B cell (primary cell): ENCODE measurements around the gene LMTK3. TPM values are rescaled to one million over a fixed set of nuclear protein-coding genes. Genes with fewer than 3 reads are reported as not detected.
"Not testable (repeated sequence)": the region's sequence is repeated elsewhere in the genome, so short reads cannot be mapped to it uniquely, and the experiment has no call there.

Source experiments
- ATAC-seq: fragments of 200-7000 bp; cut with Tn5 transposase; one replicate; pipeline ENCODE4 v1.10.0; 2021; ENCODE audit warnings: low read depth, mild to moderate bottlenecking, moderate number of reproducible peaks, moderate library complexity
- CTCF ChIA-PET: fragments of 350-600 bp; sonication (Branson Sonifier 250); formaldehyde crosslinking; loops from one replicate; lab custom pipeline; 2021; ENCODE audit warnings: antibody characterized with exemption, inconsistent platforms; lab: Charles Lee
- POLR2A ChIA-PET: fragments of 350-600 bp; sonication (Branson Sonifier 250); formaldehyde crosslinking; loops from one replicate; lab custom pipeline; 2021; ENCODE audit warnings: antibody characterized with exemption; lab: Charles Lee
- DNase-seq: peaks from one replicate; pipeline ENCODE4 v3.0.0; 2013
- H2AFZ ChIP-seq: 2 replicates; pipeline ENCODE4 v1.6.1; 2012; ENCODE audit warnings: mild to moderate bottlenecking, low read depth, low read length; ENCODE audit not compliant: insufficient read depth, poor library complexity, severe bottlenecking
- H3K27ac ChIP-seq, 2 donors: 1 replicate in 1 of 2; 2 replicates in 1 of 2; pipeline ENCODE4 v1.5.1; 2012 to 2013; ENCODE audit warnings: low read length in 2 of 2, mild to moderate bottlenecking in 2 of 2, moderate library complexity in 1 of 2
- H3K27me3 ChIP-seq, 4 experiments: fragments of 200-600 bp in 1 of 4; sonication (generic) in 1 of 4; replicated peaks in 1 of 4; 1 replicate in 2 of 4; 2 replicates in 2 of 4; pipeline versions ENCODE4 v1.6.1 to v1.7.0; 2013 to 2016; ENCODE audit warnings: low read length in 3 of 4, mild to moderate bottlenecking in 2 of 4, mixed read lengths in 1 of 4, moderate library complexity in 1 of 4; ENCODE audit not compliant: insufficient read depth in 4 of 4, control insufficient read depth in 3 of 4; ENCODE audit errors: control extremely low read depth in 1 of 4
- H3K36me3 ChIP-seq, 2 experiments: replicated peaks in 1 of 2; 1 replicate in 1 of 2; 2 replicates in 1 of 2; pipeline versions ENCODE4 v1.6.1 to v1.7.1; 2013; ENCODE audit warnings: low read length in 1 of 2; ENCODE audit not compliant: insufficient read depth in 2 of 2, control insufficient read depth in 1 of 2; ENCODE audit errors: control extremely low read depth in 1 of 2, extremely low read depth in 1 of 2
- H3K4me1 ChIP-seq, 2 donors: fragments of 200-600 bp in 1 of 2; sonication (generic) in 1 of 2; 1 replicate in 1 of 2; 2 replicates in 1 of 2; pipeline versions ENCODE4 v1.5.1 to v1.6.1; 2013 to 2017; ENCODE audit warnings: low read length in 2 of 2; ENCODE audit not compliant: control insufficient read depth in 2 of 2, insufficient read depth in 2 of 2
- H3K4me2 ChIP-seq: replicated peaks from 2 replicates; pipeline ENCODE3; 2012; ENCODE audit warnings: mild to moderate bottlenecking, low read depth, low read length; ENCODE audit not compliant: poor library complexity, severe bottlenecking
- H3K4me3 ChIP-seq, 5 experiments: fragments of 200-600 bp in 1 of 5; sonication (generic) in 1 of 5; 1 replicate in 3 of 5; 2 replicates in 2 of 5; pipeline versions ENCODE4 v1.5.1 to v1.7.0; 2011 to 2016; ENCODE audit warnings: low read length in 4 of 5, mild to moderate bottlenecking in 4 of 5, low read depth in 2 of 5, control low read depth in 1 of 5, moderate library complexity in 1 of 5; ENCODE audit not compliant: insufficient read depth in 1 of 5; ENCODE audit errors: control extremely low read depth in 1 of 5, extremely low read depth in 1 of 5
- H3K79me2 ChIP-seq: fragments of 200-600 bp; sonication (generic); one replicate; pipeline ENCODE4 v1.6.0; 2016; ENCODE audit warnings: low read length; ENCODE audit not compliant: control insufficient read depth, insufficient read depth
- H3K9ac ChIP-seq: fragments of 200-600 bp; sonication (generic); 2 replicates; pipeline ENCODE4 v1.6.1; 2017; ENCODE audit warnings: mild to moderate bottlenecking, low read length, moderate library complexity
- H3K9me3 ChIP-seq, 3 donors: one replicate each; pipeline versions ENCODE4 v1.6.1 to v1.7.1; 2013; ENCODE audit warnings: low read length in 2 of 3; ENCODE audit not compliant: control insufficient read depth in 2 of 3, insufficient read depth in 1 of 3; ENCODE audit errors: control extremely low read depth in 1 of 3
- H4K20me1 ChIP-seq: 2 replicates; pipeline ENCODE4 v1.6.0; 2012; ENCODE audit warnings: mild to moderate bottlenecking, low read length; ENCODE audit not compliant: insufficient read depth, control insufficient read depth, poor library complexity, severe bottlenecking
- H3K27ac Mint-ChIP-seq: one replicate; pipeline ENCODE4 v1.8.0; 2021; ENCODE audit warnings: mixed read lengths
- H3K27me3 Mint-ChIP-seq: one replicate; pipeline ENCODE4 v1.8.0; 2021; ENCODE audit warnings: mixed read lengths
- H3K4me1 Mint-ChIP-seq: one replicate; pipeline ENCODE4 v1.8.0; 2021; ENCODE audit warnings: mixed read lengths
- H3K4me3 Mint-ChIP-seq: one replicate; pipeline ENCODE4 v1.8.0; 2021; ENCODE audit warnings: mixed read lengths
- H3K9me3 Mint-ChIP-seq: one replicate; pipeline ENCODE4 v1.8.0; 2022; ENCODE audit warnings: mixed read lengths; ENCODE audit not compliant: insufficient read depth
- EZH2 ChIP-seq: IDR thresholded peaks from 2 replicates; pipeline ENCODE4 v1.6.1; 2012; ENCODE audit warnings: borderline replicate concordance, low read depth, mild to moderate bottlenecking, moderate library complexity, low read length; ENCODE audit not compliant: insufficient read depth, poor library complexity, severe bottlenecking
- WGBS: methylation state at CpG from one replicate; pipeline ENCODE4 v1.1.5; 2013; ENCODE audit warnings: missing lambda C conversion rate; ENCODE audit not compliant: insufficient coverage; 5-methylcytosine and 5-hydroxymethylcytosine counted together
- intact Hi-C: fragments of 100-400 bp; cut with micrococcal nuclease; formaldehyde crosslinking; loops from one replicate; pipeline ENCODE4 v1.10.0; 2022
- polyA plus RNA-seq: library from polyadenylated mRNA; depleted of rRNA; stranded (reverse); fragments of >200 nt; gene quantifications from 2 replicates; pipeline ENCODE4 v1.2.3, GENCODE V29; 2012
- total RNA-seq, 2 donors: library from RNA; stranded (reverse); fragments of 120-200 nt in 1 of 2; gene quantifications; 1 replicate in 1 of 2; 2 replicates in 1 of 2; pipeline versions ENCODE4 v1.2.3 to v1.2.4, GENCODE V29; 2013 to 2022
- TF ChIP-seq, protein P1 (sequence below): fragments of 200-600 bp; IDR thresholded peaks from one replicate; pipeline ENCODE4 v1.8.0; 2022; ENCODE audit warnings: antibody characterized with exemption, mild to moderate bottlenecking

Gene LMTK3
- total and polyA plus RNA-seq, 2 donors (not counting 1 experiment from before 2014, with no cell fraction given) = 0.19 to 1.6 TPM

DNA sequence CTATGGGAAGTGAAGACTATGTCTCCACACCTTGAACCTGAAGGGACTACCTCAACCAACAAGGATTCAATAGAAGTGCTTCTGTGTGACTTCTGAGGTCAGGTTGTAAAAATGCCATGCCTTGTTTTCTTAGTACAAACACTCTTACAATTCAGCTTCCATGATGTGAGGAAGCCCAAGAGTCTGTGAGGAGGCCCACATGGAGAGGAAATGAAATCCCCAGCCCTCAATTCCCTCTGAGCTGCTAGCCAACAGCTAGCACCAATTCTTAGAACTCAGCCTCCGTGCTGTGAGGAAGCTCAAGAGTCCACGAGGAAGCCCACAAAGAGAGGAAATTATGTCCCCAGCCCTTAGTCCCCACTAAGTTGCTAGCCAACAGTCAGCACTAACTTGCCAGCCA lies 12.6 kb upstream of the LMTK3 start:
- no peaks in the 10 kb centered on the region for H3K79me2 ChIP-seq
- peaks cover 0 to 40% (median 20%) of the 10 kb centered on the region in 3 donors for H3K9me3 ChIP-seq
- ChIA-PET CTCF (interaction anchor here (0.9 kb wide), 1 partner anchor 34 kb away, joined by 3 read pairs; no protein-coding TSS in a partner anchor), POLR2A (no interaction called here)
- H3K4me2 ChIP-seq = no peak overlapping the region
- H3K27ac ChIP-seq = no peak overlapping the region
- peaks cover 0 to 9% (median 0%) of the 10 kb centered on the region in 4 experiments for H3K27me3 ChIP-seq
- no peaks in the 10 kb centered on the region for H4K20me1 ChIP-seq
- Mint-ChIP-seq H3K9me3 (peaks cover 7% of the 10 kb centered on the region), H3K27me3 (peaks cover 14% of the 10 kb centered on the region), H3K4me3 (no peak overlapping the region), H3K27ac (no peak overlapping the region), H3K4me1 (no peaks in the 10 kb centered on the region)
- ATAC-seq (no peak), DNase-seq (no peak)
- 100% methylated on average over 2 of the region's 2 CpGs for WGBS
- H3K9ac ChIP-seq = no peak overlapping the region
- H3K4me3 ChIP-seq = no peak overlapping the region
- intact Hi-C loops = no loop called here
- no peak for TF ChIP-seq EZH2
- TF ChIP-seq, protein P1, sequence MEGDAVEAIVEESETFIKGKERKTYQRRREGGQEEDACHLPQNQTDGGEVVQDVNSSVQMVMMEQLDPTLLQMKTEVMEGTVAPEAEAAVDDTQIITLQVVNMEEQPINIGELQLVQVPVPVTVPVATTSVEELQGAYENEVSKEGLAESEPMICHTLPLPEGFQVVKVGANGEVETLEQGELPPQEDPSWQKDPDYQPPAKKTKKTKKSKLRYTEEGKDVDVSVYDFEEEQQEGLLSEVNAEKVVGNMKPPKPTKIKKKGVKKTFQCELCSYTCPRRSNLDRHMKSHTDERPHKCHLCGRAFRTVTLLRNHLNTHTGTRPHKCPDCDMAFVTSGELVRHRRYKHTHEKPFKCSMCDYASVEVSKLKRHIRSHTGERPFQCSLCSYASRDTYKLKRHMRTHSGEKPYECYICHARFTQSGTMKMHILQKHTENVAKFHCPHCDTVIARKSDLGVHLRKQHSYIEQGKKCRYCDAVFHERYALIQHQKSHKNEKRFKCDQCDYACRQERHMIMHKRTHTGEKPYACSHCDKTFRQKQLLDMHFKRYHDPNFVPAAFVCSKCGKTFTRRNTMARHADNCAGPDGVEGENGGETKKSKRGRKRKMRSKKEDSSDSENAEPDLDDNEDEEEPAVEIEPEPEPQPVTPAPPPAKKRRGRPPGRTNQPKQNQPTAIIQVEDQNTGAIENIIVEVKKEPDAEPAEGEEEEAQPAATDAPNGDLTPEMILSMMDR = no peak
- no peak overlapping the region for H2AFZ ChIP-seq
- no peaks in the 10 kb centered on the region for H3K36me3 ChIP-seq
- H3K4me1 ChIP-seq = no peaks in the 10 kb centered on the region

GRCh38 chr19:48520134-48520533 lies 8.5 kb upstream of the LMTK3 start:
- no CpG with 5 or more reads among the region's 4 CpGs for WGBS
- Histone ChIP-seq H3K4me2 (no peak overlapping the region), H3K27me3 (peaks cover 0 to 2% (median 0%) of the 10 kb centered on the region in 4 experiments), H3K79me2 (no peaks in the 10 kb centered on the region), H4K20me1 (no peaks in the 10 kb centered on the region), H3K27ac (no peak overlapping the region), H2AFZ (no peak overlapping the region), H3K9me3 (peaks cover 0 to 14% (median 7%) of the 10 kb centered on the region in 3 donors), H3K4me3 (no peak overlapping the region), H3K9ac (no peak overlapping the region), H3K4me1 (no peaks in the 10 kb centered on the region), H3K36me3 (no peaks in the 10 kb centered on the region)
- peaks cover 14% of the 10 kb centered on the region for H3K27me3 Mint-ChIP-seq
- intact Hi-C loops = no loop called here
- H3K9me3 Mint-ChIP-seq = peaks cover 5% of the 10 kb centered on the region
- no peak overlapping the region for H3K4me3 Mint-ChIP-seq
- no peak for DNase-seq
- TF ChIP-seq EZH2 = no peak
- TF ChIP-seq, protein P1 = no peak
- no peak for ATAC-seq
- ChIA-PET POLR2A (no interaction called here), CTCF (no interaction called here)
- no peak overlapping the region for H3K27ac Mint-ChIP-seq
- no peaks in the 10 kb centered on the region for H3K4me1 Mint-ChIP-seq

- H3K79me2 ChIP-seq, CTCF ChIA-PET, H3K9me3 Mint-ChIP-seq, intact Hi-C loops, H3K4me1 Mint-ChIP-seq, ATAC-seq, DNase-seq, H3K4me2 ChIP-seq, H3K4me3 Mint-ChIP-seq, H3K9ac ChIP-seq, H3K4me1 ChIP-seq, H3K36me3 ChIP-seq, H3K9me3 ChIP-seq, H3K4me3 ChIP-seq, H3K27me3 ChIP-seq, H3K27ac Mint-ChIP-seq, H3K27me3 Mint-ChIP-seq, H3K27ac ChIP-seq, H2AFZ ChIP-seq, H4K20me1 ChIP-seq: not testable (repeated sequence)
- POLR2A ChIA-PET = interaction anchor here (0.6 kb wide), 1 partner anchor 379 kb away, joined by 6 read pairs; the partner anchor contains the start of gene TULP2
- WGBS = 95% methylated on average over 4 of the region's 4 CpGs
Observed at GRCh38 chr19:48519426-48519825, 7.8 kb upstream of the LMTK3 start.
